Lower lobe of right lung (tissue), 2 donors: ENCODE data around the gene NUDT9. TPM values are rescaled to one million over a fixed set of nuclear protein-coding genes. Genes with fewer than 3 reads are reported as not detected.
"Not testable (repeated sequence)": the region's sequence is repeated elsewhere in the genome, so short reads cannot be mapped to it uniquely, and the experiment has no call there.

ENCODE experiments used
- ATAC-seq, 2 donors: fragments of 200-7000 bp; cut with Tn5 transposase; one replicate each; pipeline ENCODE4 v1.9.1; 2020 to 2022; ENCODE audit warnings: mild to moderate bottlenecking in 2 of 2, moderate library complexity in 2 of 2
- DNase-seq: peaks from one replicate; pipeline ENCODE4 v3.0.0-alpha.2; 2020
- H3K27ac ChIP-seq: fragments of 200-600 bp; one replicate; pipeline ENCODE4 v1.8.0; 2022
- H3K27me3 ChIP-seq: fragments of 200-600 bp; one replicate; pipeline ENCODE4 v1.8.0; 2022; ENCODE audit warnings: low read depth
- H3K36me3 ChIP-seq: fragments of 200-600 bp; one replicate; pipeline ENCODE4 v1.8.0; 2022; ENCODE audit warnings: mild to moderate bottlenecking
- H3K4me1 ChIP-seq: fragments of 200-600 bp; one replicate; pipeline ENCODE4 v1.8.0; 2022
- H3K4me3 ChIP-seq: fragments of 200-600 bp; one replicate; pipeline ENCODE4 v1.8.0; 2022; ENCODE audit warnings: mild to moderate bottlenecking
- H3K9me3 ChIP-seq: fragments of 200-600 bp; one replicate; pipeline ENCODE4 v1.8.0; 2022
- intact Hi-C: fragments of 100-400 bp; cut with DNase I; formaldehyde crosslinking; loops from one replicate; pipeline ENCODE4 v1.11.0; 2022
- long read RNA-seq: library from polyadenylated mRNA; unstranded; transcript quantifications from one replicate; pipeline ENCODE4 v2.0.0, GENCODE V29; 2021
- total RNA-seq: library from RNA; stranded (reverse); fragmentation: NEBNext Ultra II Directional; extraction: Animal tissue kit (Norgen Biotek cat#: 25700); gene quantifications from one replicate; pipeline ENCODE4 v1.2.1, GENCODE V29; 2021
- TF ChIP-seq, protein P1 (sequence below): fragments of 200-600 bp; IDR thresholded peaks from one replicate; pipeline ENCODE4 v1.8.0; 2022; ENCODE audit warnings: antibody characterized with exemption, mild to moderate bottlenecking
- donor health status: DM: no; HTN: yes; CAD: no; lungs with severe emphysema.

NUDT9 gene, protein sequence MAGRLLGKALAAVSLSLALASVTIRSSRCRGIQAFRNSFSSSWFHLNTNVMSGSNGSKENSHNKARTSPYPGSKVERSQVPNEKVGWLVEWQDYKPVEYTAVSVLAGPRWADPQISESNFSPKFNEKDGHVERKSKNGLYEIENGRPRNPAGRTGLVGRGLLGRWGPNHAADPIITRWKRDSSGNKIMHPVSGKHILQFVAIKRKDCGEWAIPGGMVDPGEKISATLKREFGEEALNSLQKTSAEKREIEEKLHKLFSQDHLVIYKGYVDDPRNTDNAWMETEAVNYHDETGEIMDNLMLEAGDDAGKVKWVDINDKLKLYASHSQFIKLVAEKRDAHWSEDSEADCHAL
- total RNA-seq: 45.3 TPM
- long read RNA-seq, transcript NUDT9-201 (8 exons, 1,701 nt): major isoform, 58 of 75 reads
- long read RNA-seq, partial matches to known transcripts: 4 of 75 reads
- long read RNA-seq, other reads (novel, unspliced or antisense): 10 of 75 reads

DNA sequence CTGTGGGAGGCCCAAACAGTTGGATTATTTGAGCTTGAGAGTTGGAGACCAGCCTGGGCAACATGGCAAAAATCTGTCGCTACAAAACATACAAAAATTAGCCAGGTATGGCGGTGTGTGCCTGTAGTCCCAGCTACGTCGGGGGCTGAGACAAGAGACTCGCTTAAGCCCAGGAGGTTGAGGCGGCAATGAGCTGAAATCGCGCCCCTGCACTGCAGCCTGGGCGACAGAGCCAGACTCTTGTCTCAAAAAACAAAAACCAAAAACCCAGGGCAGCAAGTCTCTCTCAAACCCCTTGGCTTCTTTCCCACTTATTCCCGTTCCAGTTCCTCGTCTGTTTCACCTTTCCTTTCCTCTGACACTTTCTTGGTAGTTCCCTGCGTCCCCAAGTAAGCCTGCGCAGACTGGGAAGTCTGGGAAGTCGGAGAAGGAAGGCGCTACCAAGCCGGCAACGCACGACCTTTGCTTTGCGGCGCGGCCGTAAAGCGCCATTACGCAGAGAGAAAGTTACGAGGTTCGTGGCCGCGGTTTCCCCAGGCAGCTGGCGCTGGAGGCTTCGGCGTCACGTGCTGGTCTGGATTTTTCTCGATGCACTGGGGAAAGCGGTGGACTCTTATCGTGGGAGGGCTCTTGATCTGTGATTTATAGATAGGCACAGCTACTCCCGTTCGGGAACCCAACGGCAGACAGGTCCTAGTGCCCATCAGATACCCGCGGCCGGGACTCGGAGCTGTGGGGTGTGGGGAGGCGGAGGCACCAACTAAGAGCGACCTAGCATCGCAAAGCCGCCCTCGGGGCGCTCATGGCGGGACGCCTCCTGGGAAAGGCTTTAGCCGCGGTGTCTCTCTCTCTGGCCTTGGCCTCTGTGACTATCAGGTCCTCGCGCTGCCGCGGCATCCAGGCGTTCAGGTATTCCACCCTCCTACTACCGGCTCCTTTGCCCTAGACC, at the start of gene NUDT9:
Gene NUDT9 (plus strand): TSS at position 470 of the 949 bp plus-strand sequence. CDS start 333 bp downstream, at position 803.
- H3K27me3 ChIP-seq: no peaks in the 10 kb centered on the region
- no peaks in the 10 kb centered on the region for H3K9me3 ChIP-seq
- intact Hi-C loops: no loop called here
- H3K4me1 ChIP-seq: peaks cover 16% of the 10 kb centered on the region
- DNase-seq (peak; percentile 98), ATAC-seq (peak; percentile 97)
- TF ChIP-seq, protein P1, sequence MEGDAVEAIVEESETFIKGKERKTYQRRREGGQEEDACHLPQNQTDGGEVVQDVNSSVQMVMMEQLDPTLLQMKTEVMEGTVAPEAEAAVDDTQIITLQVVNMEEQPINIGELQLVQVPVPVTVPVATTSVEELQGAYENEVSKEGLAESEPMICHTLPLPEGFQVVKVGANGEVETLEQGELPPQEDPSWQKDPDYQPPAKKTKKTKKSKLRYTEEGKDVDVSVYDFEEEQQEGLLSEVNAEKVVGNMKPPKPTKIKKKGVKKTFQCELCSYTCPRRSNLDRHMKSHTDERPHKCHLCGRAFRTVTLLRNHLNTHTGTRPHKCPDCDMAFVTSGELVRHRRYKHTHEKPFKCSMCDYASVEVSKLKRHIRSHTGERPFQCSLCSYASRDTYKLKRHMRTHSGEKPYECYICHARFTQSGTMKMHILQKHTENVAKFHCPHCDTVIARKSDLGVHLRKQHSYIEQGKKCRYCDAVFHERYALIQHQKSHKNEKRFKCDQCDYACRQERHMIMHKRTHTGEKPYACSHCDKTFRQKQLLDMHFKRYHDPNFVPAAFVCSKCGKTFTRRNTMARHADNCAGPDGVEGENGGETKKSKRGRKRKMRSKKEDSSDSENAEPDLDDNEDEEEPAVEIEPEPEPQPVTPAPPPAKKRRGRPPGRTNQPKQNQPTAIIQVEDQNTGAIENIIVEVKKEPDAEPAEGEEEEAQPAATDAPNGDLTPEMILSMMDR: no peak
- peak within 1 kb of the TSS; percentile 84 for H3K4me3 ChIP-seq
- peak within 1 kb of the TSS; percentile 90 for H3K27ac ChIP-seq
- H3K36me3 ChIP-seq: no peaks in the 10 kb centered on the region

DNA sequence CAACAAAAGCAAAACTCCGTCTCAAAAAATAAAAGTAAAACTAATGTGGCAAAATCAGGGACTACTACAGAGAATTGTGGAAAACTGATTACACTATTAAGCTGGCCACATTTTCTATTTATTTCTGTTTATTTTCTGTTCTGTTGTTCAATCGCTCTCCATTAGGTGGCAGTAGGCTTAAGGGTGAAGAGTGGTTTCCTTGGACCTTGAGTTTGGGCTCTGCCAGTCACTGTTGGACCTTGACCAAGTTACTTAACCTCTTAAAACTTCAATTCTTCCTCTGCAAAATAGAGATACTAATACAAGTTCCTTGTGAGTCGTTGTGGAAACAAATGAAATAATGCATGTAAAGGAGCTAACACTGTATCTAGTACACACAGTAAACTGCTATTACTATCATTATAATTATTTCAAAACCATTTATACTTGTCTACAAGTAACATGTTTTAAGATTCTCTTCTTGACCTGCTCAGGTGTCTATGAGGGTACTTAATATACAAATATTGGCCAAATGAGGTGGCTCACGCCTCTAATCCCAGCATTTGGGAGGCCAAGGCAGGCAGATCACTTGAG, 46.6 kb upstream of the NUDT9 start:
- no peak overlapping the region for H3K27ac ChIP-seq
- no peaks in the 10 kb centered on the region for H3K9me3 ChIP-seq
- DNase-seq: no peak
- TF ChIP-seq, protein P1: peak; percentile 72
- H3K4me3 ChIP-seq: no peak overlapping the region
- peaks cover 13% of the 10 kb centered on the region for H3K4me1 ChIP-seq
- peaks cover 72% of the 10 kb centered on the region for H3K36me3 ChIP-seq
- H3K27me3 ChIP-seq: no peaks in the 10 kb centered on the region
- intact Hi-C loops: loop anchor here (10.0 kb wide), 1 partner anchor 89 kb away; no protein-coding TSS in a partner anchor
- ATAC-seq: peak; percentile 90 to 93

DNA sequence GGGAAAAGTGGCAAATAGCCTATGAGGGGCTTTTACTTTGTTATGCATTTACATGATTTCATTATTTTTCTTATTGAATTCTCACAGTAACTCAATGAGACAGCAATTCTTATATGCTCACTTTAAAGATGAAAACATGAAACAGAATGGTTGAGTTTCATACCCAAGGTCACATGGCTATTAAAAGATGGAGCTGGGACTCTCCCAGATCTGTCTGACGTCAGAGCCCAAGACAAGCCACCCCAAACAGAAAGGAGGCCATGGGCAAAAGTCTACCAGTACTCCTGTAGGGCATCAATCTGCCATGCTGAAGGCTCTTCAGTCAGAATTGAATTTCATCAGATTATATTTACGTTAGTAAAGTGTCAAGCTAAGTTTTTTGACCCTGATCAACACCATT, 44.6 kb upstream of the NUDT9 start:
- no peak for ATAC-seq
- no peak for DNase-seq
- Histone ChIP-seq H3K27ac (no peak overlapping the region), H3K27me3 (no peaks in the 10 kb centered on the region), H3K9me3 (no peaks in the 10 kb centered on the region), H3K36me3 (peaks cover 68% of the 10 kb centered on the region), H3K4me1 (peaks cover 13% of the 10 kb centered on the region), H3K4me3 (no peak overlapping the region)
- intact Hi-C loops: loop anchor here (10.0 kb wide), 1 partner anchor 87 kb away; no protein-coding TSS in a partner anchor
- TF ChIP-seq, protein P1: no peak

DNA sequence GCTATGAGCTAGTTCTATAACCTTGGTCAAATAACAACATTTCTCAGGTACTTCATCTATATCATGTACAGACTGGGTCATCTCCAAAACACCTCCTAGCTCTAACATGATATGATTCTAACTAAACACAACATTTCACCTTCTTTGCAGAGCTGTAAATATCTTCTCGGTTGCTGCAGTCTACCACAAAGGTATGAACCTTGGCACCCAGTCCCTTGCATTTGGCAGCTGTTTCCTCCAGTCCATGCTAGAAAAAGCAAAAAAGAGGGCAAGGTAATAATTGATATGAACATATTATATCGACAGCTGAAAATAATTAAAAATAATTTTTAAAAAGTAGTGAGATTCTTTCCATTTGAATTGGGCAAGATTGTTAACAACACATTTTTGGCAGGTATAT, 40.3 kb upstream of the NUDT9 start:
- ATAC-seq (no peak), DNase-seq (no peak)
- no peak overlapping the region for H3K27ac ChIP-seq
- H3K4me1 ChIP-seq: peaks cover 9% of the 10 kb centered on the region
- TF ChIP-seq, protein P1: no peak
- H3K36me3 ChIP-seq: peaks cover 36% of the 10 kb centered on the region
- H3K9me3 ChIP-seq: no peaks in the 10 kb centered on the region
- H3K27me3 ChIP-seq: no peaks in the 10 kb centered on the region
- intact Hi-C loops: no loop called here
- no peak overlapping the region for H3K4me3 ChIP-seq

DNA sequence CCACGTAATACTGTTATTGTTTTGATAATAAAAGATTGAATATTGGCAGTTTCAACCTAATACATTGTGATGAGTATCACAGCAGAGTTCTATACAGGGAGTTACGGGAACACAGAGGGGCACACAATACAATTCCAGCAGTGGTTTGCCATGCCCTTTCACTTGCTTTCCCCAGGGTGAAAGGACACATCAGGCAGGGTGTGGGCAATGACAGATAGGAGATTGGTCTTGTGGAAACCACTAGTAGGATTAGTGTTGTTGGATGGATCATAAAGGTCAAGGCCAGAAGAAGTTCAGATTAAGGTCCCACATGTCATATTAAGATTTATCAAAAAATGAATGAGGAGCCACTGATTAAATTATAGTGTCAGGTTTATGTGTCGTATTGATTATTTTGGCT, 39.4 kb upstream of the NUDT9 start:
- Histone ChIP-seq H3K4me3 (no peak overlapping the region), H3K36me3 (peaks cover 36% of the 10 kb centered on the region), H3K27me3 (no peaks in the 10 kb centered on the region), H3K9me3 (no peaks in the 10 kb centered on the region), H3K4me1 (peaks cover 9% of the 10 kb centered on the region), H3K27ac (no peak overlapping the region)
- DNase-seq (no peak), ATAC-seq (no peak)
- TF ChIP-seq, protein P1: no peak
- intact Hi-C loops: no loop called here

DNA sequence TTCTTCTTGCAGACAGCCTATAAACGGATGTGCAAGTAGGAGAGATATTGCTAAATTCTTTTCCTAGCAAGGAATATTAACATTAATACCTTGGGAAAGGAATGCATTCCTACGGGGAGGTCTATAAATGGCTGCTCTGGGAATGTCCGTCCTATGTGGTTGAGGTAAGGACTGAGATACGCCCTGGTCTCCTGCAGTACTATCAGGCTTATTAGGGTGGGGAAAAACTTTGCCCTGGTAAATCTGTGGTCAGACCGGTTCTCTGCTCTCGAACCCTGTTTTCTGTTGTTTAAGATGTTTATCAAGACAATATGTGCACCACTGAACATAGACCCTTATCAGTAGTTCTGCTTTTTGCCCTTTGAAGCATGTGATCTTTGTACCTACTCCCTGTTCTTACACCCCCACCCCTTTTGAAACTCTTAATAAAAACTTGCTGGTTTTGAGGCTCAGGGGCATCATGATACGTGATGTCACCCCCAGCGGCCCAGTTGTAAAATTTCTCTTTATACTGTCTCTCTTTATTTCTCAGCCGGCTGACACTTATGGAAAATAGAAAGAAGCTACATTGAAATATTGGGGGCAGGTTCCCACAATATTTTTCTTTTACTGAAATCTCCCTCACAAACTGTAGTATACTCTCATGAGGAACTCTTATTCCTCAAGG, 37.8 kb upstream of the NUDT9 start:
- DNase-seq, ATAC-seq, intact Hi-C loops, H3K4me3 ChIP-seq, H3K27me3 ChIP-seq, H3K9me3 ChIP-seq, H3K27ac ChIP-seq: not testable (repeated sequence)
- H3K36me3 ChIP-seq: peaks cover 33% of the 10 kb centered on the region
- H3K4me1 ChIP-seq: peaks cover 22% of the 10 kb centered on the region
